Measurements from ENCODE around the gene RBFOX1.

GRCh38 chr16:7550096-7550495 lies 217.5 kb downstream of the RBFOX1 start:
- TF ChIP-seq CTCF (IDR thresholded peaks at IDR 0.05) (no peak), POLR2AphosphoS5 (IDR thresholded peaks at IDR 0.05) (no peak), POLR2A (IDR thresholded peaks at IDR 0.05) (no peak)
